GM23338 (cell line): Measurements from ENCODE around the gene PRCD. TPM values are rescaled to one million over a fixed set of nuclear protein-coding genes. Genes with fewer than 3 reads are reported as not detected.

Experiments
- ATAC-seq: fragments of 200-7000 bp; cut with Tn5 transposase; 3 replicates; pipeline ENCODE4 v1.9.1; 2020
- DNase-seq: peaks from one replicate; pipeline ENCODE4 v3.0.0-alpha.2; 2015; ENCODE audit warnings: low spot score
- H2AFZ ChIP-seq: fragments of 200-600 bp; sonication (generic); 2 replicates; pipeline ENCODE4 v1.8.0; 2016; ENCODE audit warnings: antibody characterized with exemption, mild to moderate bottlenecking, moderate library complexity
- H3F3A ChIP-seq: fragments of 200-600 bp; sonication (generic); replicated peaks from 2 replicates; pipeline ENCODE4 v1.8.0; 2017; ENCODE audit warnings: antibody characterized with exemption, mixed run types, low read depth
- H3K27ac ChIP-seq: fragments of 200-600 bp; sonication (generic); 2 replicates; pipeline ENCODE4 v1.6.1; 2016; ENCODE audit warnings: low read depth
- H3K27me3 ChIP-seq: fragments of 200-600 bp; sonication (generic); 2 replicates; pipeline ENCODE4 v1.8.0; 2016; ENCODE audit warnings: mild to moderate bottlenecking, mixed run types, moderate library complexity; ENCODE audit not compliant: insufficient read depth
- H3K36me3 ChIP-seq: fragments of 200-600 bp; sonication (generic); 2 replicates; pipeline ENCODE4 v1.8.0; 2016; ENCODE audit warnings: mild to moderate bottlenecking; ENCODE audit not compliant: insufficient read depth
- H3K4me1 ChIP-seq: fragments of 200-600 bp; sonication (generic); 2 replicates; pipeline ENCODE4 v1.8.0; 2016; ENCODE audit warnings: mild to moderate bottlenecking, moderate library complexity; ENCODE audit not compliant: insufficient read depth
- H3K4me2 ChIP-seq: fragments of 200-600 bp; sonication (generic); 2 replicates; pipeline ENCODE4 v1.7.1; 2017; ENCODE audit warnings: mixed run types
- H3K4me3 ChIP-seq: fragments of 200-600 bp; sonication (generic); 2 replicates; pipeline ENCODE4 v1.6.1; 2016; ENCODE audit warnings: mixed run types
- H3K79me2 ChIP-seq: fragments of 200-600 bp; sonication (generic); replicated peaks from 2 replicates; pipeline ENCODE4 v1.8.0; 2017; ENCODE audit warnings: mild to moderate bottlenecking; ENCODE audit not compliant: insufficient read depth
- H3K9me2 ChIP-seq: fragments of 200-600 bp; sonication (generic); 2 replicates; pipeline ENCODE4 v1.8.0; 2017; ENCODE audit not compliant: insufficient read depth
- H4K20me1 ChIP-seq: fragments of 200-600 bp; sonication (generic); replicated peaks from 2 replicates; pipeline ENCODE4 v1.8.0; 2017; ENCODE audit warnings: mild to moderate bottlenecking; ENCODE audit not compliant: insufficient read depth
- H3K27ac Mint-ChIP-seq: 2 replicates; pipeline ENCODE4 v1.8.0; 2020; ENCODE audit warnings: inconsistent platforms, mild to moderate bottlenecking, moderate library complexity, mixed read lengths
- H3K27me3 Mint-ChIP-seq: 3 replicates; pipeline ENCODE4 v1.8.0; 2022; ENCODE audit warnings: low read depth, mild to moderate bottlenecking, moderate library complexity, mixed read lengths, inconsistent platforms; ENCODE audit not compliant: insufficient read depth, poor library complexity
- H3K36me3 Mint-ChIP-seq: 3 replicates; pipeline ENCODE4 v1.8.0; 2021; ENCODE audit warnings: low read depth, mild to moderate bottlenecking, inconsistent platforms, moderate library complexity, mixed read lengths
- H3K4me1 Mint-ChIP-seq: 3 replicates; pipeline ENCODE4 v1.8.0; 2020; ENCODE audit warnings: mild to moderate bottlenecking, inconsistent platforms, mixed read lengths
- H3K4me3 Mint-ChIP-seq: 3 replicates; pipeline ENCODE4 v1.8.0; 2021; ENCODE audit warnings: moderate library complexity, mild to moderate bottlenecking, inconsistent platforms, mixed read lengths
- H3K9me3 Mint-ChIP-seq: 3 replicates; pipeline ENCODE4 v1.8.0; 2020; ENCODE audit warnings: moderate library complexity, mild to moderate bottlenecking, inconsistent platforms, mixed read lengths
- EZH2phosphoT487 ChIP-seq: fragments of 200-600 bp; sonication (generic); IDR thresholded peaks from one replicate; pipeline ENCODE4 v1.8.1; 2018; ENCODE audit warnings: antibody characterized with exemption; ENCODE audit not compliant: unreplicated experiment
- POLR2AphosphoS5 ChIP-seq: IDR thresholded peaks from 2 replicates; pipeline ENCODE4 v1.6.1; 2016; ENCODE audit warnings: antibody characterized with exemption, low read depth
- polyA plus RNA-seq: library from polyadenylated mRNA; unstranded; fragments of >200 nt; fragmentation: Nextera tagmentation; extraction: Ambion mirVana; gene quantifications from 2 replicates; pipeline ENCODE4 v1.2.1, GENCODE V29; 2016
- total RNA-seq: library from RNA; depleted of rRNA; stranded (reverse); fragments of >200 nt; shearing (Covaris generic); gene quantifications from 2 replicates; pipeline ENCODE4 v1.2.3, GENCODE V29; 2014
- TF ChIP-seq, protein P1 (sequence below): IDR thresholded peaks from one replicate; pipeline ENCODE4 v1.6.1; 2018; ENCODE audit warnings: antibody characterized with exemption; ENCODE audit not compliant: unreplicated experiment
- TF ChIP-seq, protein P2 (sequence below), 2 experiments: fragments of 200-600 bp in 1 of 2; sonication (generic) in 1 of 2; conservative IDR thresholded peaks; 2 replicates each; pipeline versions ENCODE4 v1.5.1 to v1.6.1; 2016 to 2017; ENCODE audit warnings: antibody characterized with exemption in 2 of 2, low read depth in 2 of 2, mild to moderate bottlenecking in 2 of 2, moderate library complexity in 1 of 2
- TF ChIP-seq, protein P3 (sequence below): IDR thresholded peaks from 2 replicates; pipeline ENCODE4 v1.6.1; 2016; ENCODE audit warnings: antibody characterized with exemption

Gene PRCD
- total and polyA plus RNA-seq, 2 experiments from 2014 or later = 0.38 to 1.6 TPM

DNA sequence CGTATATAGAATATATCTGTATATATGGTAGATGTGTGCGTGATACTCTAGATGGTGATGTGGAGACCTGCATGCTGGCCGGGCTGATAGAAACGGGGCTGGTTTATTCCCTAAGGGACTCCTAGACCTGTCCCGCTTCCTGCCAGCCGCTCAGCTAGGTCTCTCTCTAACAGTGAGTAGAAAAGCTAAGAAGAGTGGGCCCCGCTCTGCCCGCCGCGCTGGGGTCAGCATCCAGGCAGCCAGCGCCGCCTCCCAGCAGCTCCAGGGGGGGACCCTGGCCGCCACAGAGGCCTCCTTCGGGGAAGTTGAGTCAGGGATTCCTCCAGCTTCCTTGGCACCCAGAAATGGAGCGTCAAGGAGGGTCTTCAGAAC lies 11.7 kb upstream of the PRCD start (continued):
- TF ChIP-seq, protein P1, sequence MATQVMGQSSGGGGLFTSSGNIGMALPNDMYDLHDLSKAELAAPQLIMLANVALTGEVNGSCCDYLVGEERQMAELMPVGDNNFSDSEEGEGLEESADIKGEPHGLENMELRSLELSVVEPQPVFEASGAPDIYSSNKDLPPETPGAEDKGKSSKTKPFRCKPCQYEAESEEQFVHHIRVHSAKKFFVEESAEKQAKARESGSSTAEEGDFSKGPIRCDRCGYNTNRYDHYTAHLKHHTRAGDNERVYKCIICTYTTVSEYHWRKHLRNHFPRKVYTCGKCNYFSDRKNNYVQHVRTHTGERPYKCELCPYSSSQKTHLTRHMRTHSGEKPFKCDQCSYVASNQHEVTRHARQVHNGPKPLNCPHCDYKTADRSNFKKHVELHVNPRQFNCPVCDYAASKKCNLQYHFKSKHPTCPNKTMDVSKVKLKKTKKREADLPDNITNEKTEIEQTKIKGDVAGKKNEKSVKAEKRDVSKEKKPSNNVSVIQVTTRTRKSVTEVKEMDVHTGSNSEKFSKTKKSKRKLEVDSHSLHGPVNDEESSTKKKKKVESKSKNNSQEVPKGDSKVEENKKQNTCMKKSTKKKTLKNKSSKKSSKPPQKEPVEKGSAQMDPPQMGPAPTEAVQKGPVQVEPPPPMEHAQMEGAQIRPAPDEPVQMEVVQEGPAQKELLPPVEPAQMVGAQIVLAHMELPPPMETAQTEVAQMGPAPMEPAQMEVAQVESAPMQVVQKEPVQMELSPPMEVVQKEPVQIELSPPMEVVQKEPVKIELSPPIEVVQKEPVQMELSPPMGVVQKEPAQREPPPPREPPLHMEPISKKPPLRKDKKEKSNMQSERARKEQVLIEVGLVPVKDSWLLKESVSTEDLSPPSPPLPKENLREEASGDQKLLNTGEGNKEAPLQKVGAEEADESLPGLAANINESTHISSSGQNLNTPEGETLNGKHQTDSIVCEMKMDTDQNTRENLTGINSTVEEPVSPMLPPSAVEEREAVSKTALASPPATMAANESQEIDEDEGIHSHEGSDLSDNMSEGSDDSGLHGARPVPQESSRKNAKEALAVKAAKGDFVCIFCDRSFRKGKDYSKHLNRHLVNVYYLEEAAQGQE = no peak

DNA sequence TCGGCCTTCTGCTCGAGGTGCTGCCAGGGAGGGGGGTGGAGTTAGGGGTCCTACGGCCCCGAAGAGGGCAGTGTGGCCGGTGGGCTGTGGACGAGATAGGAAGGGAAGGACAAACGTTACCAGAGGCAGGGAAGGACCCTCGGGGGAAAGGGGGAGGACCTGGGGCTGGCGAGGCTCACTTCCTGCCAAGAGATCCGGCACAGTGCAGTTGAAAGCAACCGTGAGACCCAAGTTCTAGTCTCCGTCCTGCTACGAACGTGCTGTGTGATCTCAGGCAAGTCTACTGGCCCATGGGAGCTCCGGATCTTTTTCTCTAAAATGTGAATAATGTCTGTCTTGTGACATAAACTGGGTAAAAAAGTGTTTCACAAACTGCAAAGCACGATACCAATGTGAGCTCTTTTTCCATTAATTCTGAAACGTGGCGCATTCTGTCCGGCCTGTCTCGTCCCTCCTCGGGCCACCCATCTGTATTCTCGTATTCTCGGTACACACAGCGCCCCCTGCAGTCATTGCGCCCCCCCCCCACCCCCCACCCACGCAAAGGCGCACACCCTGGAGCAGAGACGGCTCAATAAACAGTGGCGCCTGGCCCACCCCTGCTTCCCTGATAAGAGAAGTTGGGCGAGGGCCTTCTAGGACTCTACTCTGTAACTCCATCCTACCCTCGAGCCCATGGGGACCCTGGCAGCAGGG lies 11.2 kb upstream of the PRCD start:
- peaks cover 15% of the 10 kb centered on the region for H3K27me3 Mint-ChIP-seq
- H3K4me2 ChIP-seq = no peak overlapping the region
- H3K4me3 ChIP-seq = no peak overlapping the region
- no peaks in the 10 kb centered on the region for H3K36me3 ChIP-seq
- no peak overlapping the region for H3K27ac Mint-ChIP-seq
- H3F3A ChIP-seq = 0 out of 2 replicates have a peak, but pooled peaks cover 5% of the 10 kb centered on the region
- no peak overlapping the region for H3K27ac ChIP-seq
- DNase-seq (no peak), ATAC-seq (no peak)
- peaks cover 9% of the 10 kb centered on the region; the same call in 1 of the 2 replicates for H3K4me1 ChIP-seq
- no peaks in the 10 kb centered on the region for H3K79me2 ChIP-seq
- no peaks in the 10 kb centered on the region for H4K20me1 ChIP-seq
- H2AFZ ChIP-seq = no peak overlapping the region
- no peaks in the 10 kb centered on the region for H3K9me2 ChIP-seq
- peaks cover under 1% of the 10 kb centered on the region; the same call in 1 of the 2 replicates for H3K27me3 ChIP-seq
- TF ChIP-seq, protein P2, sequence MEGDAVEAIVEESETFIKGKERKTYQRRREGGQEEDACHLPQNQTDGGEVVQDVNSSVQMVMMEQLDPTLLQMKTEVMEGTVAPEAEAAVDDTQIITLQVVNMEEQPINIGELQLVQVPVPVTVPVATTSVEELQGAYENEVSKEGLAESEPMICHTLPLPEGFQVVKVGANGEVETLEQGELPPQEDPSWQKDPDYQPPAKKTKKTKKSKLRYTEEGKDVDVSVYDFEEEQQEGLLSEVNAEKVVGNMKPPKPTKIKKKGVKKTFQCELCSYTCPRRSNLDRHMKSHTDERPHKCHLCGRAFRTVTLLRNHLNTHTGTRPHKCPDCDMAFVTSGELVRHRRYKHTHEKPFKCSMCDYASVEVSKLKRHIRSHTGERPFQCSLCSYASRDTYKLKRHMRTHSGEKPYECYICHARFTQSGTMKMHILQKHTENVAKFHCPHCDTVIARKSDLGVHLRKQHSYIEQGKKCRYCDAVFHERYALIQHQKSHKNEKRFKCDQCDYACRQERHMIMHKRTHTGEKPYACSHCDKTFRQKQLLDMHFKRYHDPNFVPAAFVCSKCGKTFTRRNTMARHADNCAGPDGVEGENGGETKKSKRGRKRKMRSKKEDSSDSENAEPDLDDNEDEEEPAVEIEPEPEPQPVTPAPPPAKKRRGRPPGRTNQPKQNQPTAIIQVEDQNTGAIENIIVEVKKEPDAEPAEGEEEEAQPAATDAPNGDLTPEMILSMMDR (conservative IDR thresholded peaks at IDR 0.05; ENCODE audit: low read depth in 2 of 2) = peak in 1 of 2 experiments; percentile 28; a peak in 2 of 4 replicates
- TF ChIP-seq, protein P3, sequence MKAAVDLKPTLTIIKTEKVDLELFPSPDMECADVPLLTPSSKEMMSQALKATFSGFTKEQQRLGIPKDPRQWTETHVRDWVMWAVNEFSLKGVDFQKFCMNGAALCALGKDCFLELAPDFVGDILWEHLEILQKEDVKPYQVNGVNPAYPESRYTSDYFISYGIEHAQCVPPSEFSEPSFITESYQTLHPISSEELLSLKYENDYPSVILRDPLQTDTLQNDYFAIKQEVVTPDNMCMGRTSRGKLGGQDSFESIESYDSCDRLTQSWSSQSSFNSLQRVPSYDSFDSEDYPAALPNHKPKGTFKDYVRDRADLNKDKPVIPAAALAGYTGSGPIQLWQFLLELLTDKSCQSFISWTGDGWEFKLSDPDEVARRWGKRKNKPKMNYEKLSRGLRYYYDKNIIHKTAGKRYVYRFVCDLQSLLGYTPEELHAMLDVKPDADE = no peak
- TF ChIP-seq, protein P1 = no peak
- TF ChIP-seq EZH2phosphoT487 (no peak), POLR2AphosphoS5 (no peak)
- no peaks in the 10 kb centered on the region for H3K9me3 Mint-ChIP-seq
- no peaks in the 10 kb centered on the region for H3K36me3 Mint-ChIP-seq
- H3K4me1 Mint-ChIP-seq = peaks cover 29% of the 10 kb centered on the region
- no peak overlapping the region; the same call in 2 of the 3 replicates for H3K4me3 Mint-ChIP-seq
